Bone marrow (tissue), 2 donors: ENCODE measurements around the gene THAP11.
"Not testable (repeated sequence)": the region's sequence is repeated elsewhere in the genome, so short reads cannot be mapped to it uniquely, and the experiment has no call there.

Source experiments
- DNase-seq, 2 donors: peaks; one replicate each; lab custom pipeline; 2025; lab: John Stamatoyannopoulos, UW

THAP11 gene

GRCh38 chr16:67837190-67837589 lies 4.9 kb upstream of the THAP11 start:
- DNase-seq = not testable (repeated sequence)

GRCh38 chr16:67837811-67838210 lies 4.3 kb upstream of the THAP11 start:
- DNase-seq = no peak

- no peak for DNase-seq
Measured at GRCh38 chr16:67841198-67841815, 813 bp upstream of the THAP11 start.

GRCh38 chr16:67842509-67843342 lies 606 bp downstream of the THAP11 start:
- DNase-seq = peak; percentile 27 to 68

- no peak for DNase-seq
Measured at GRCh38 chr16:67843343-67843765, 1.2 kb downstream of the THAP11 start.

GRCh38 chr16:67844497-67844896 lies 2.4 kb downstream of the THAP11 start:
- no peak for DNase-seq

- no peak for DNase-seq
Measured at GRCh38 chr16:67845291-67846062, 3.4 kb downstream of the THAP11 start.

GRCh38 chr16:67846063-67846319 lies 3.9 kb downstream of the THAP11 start:
- no peak for DNase-seq

GRCh38 chr16:67846320-67847063 lies 4.4 kb downstream of the THAP11 start, which contains the start of gene NUTF2:
Gene NUTF2, plus strand, starts transcription at chr16:67846933. Its CDS starts 18,198 bp downstream, at chr16:67865131.
- DNase-seq = peak; percentile 90 to 94

GRCh38 chr16:67847064-67847861 lies 5.1 kb downstream of the THAP11 start, which contains the start of gene CENPT:
Gene CENPT, minus strand, starts transcription at chr16:67847693. Its CDS starts 13,834 bp downstream, at chr16:67833859.
- DNase-seq = no peak

GRCh38 chr16:67848118-67848517 lies 6.0 kb downstream of the THAP11 start:
- no peak for DNase-seq

GRCh38 chr16:67853670-67854069 lies 11.6 kb downstream of the THAP11 start:
- no peak for DNase-seq

- DNase-seq = no peak
Measured at GRCh38 chr16:67855789-67856188, 13.7 kb downstream of the THAP11 start.

GRCh38 chr16:67856927-67857546 lies 14.9 kb downstream of the THAP11 start:
- no peak for DNase-seq

GRCh38 chr16:67857547-67858233 lies 15.6 kb downstream of the THAP11 start:
- DNase-seq = peak in 1 of 2 donors; percentile 56

- DNase-seq = no peak
Measured at GRCh38 chr16:67858500-67858899, 16.4 kb downstream of the THAP11 start.

GRCh38 chr16:67860589-67861398 lies 18.7 kb downstream of the THAP11 start:
- DNase-seq = no peak

- no peak for DNase-seq
Measured at GRCh38 chr16:67861877-67862276, 19.8 kb downstream of the THAP11 start.
